OCI-LY3 (cell line): Measurements from ENCODE around the gene TRIM27.
A peak's percentile ranks its signal among the peaks of the same experiment; 100 is the strongest.

Experiments used
- H2AFZ ChIP-seq: fragments of 200-600, 300-600 bp; shearing (Covaris generic); 2 replicates; pipeline ENCODE4 v1.6.0; 2014; ENCODE audit warnings: antibody characterized with exemption, low read depth, low read length
- H3K27ac ChIP-seq: fragments of 200-600, 300-600 bp; sonication (generic); 2 replicates; pipeline ENCODE4 v1.5.1; 2014; ENCODE audit warnings: mild to moderate bottlenecking, low read length, moderate library complexity, mixed read lengths
- H3K27me3 ChIP-seq: fragments of 200-600, 300-600 bp; sonication (generic); 2 replicates; pipeline ENCODE4 v1.6.1; 2014; ENCODE audit warnings: low read depth, low read length, mixed read lengths
- H3K36me3 ChIP-seq: fragments of 200-600, 300-600 bp; sonication (generic); replicated peaks from 2 replicates; pipeline ENCODE3; 2014; ENCODE audit warnings: low read depth, low read length, mixed read lengths
- H3K4me1 ChIP-seq: fragments of 300-600, 200-600 bp; sonication (generic); 2 replicates; pipeline ENCODE4 v1.6.1; 2014; ENCODE audit warnings: low read length, mixed read lengths
- H3K4me2 ChIP-seq: fragments of 200-600, 300-600 bp; sonication (generic); 2 replicates; pipeline ENCODE4 v1.6.1; 2014; ENCODE audit warnings: low read length, mixed read lengths
- H3K4me3 ChIP-seq: fragments of 300-600, 200-600 bp; sonication (generic); 2 replicates; pipeline ENCODE4 v1.5.1; 2014; ENCODE audit warnings: antibody characterized with exemption, mild to moderate bottlenecking, low read length, moderate library complexity
- H3K79me2 ChIP-seq: fragments of 300-600, 200-600 bp; shearing (Covaris generic); 2 replicates; pipeline ENCODE4 v1.6.1; 2014; ENCODE audit warnings: mild to moderate bottlenecking, low read length, mixed read lengths
- H3K9ac ChIP-seq: fragments of 300-600, 200-600 bp; shearing (Covaris generic); 2 replicates; pipeline ENCODE4 v1.6.0; 2014; ENCODE audit warnings: mild to moderate bottlenecking, low read length, moderate library complexity
- H3K9me3 ChIP-seq: fragments of 200-600, 300-600 bp; shearing (Covaris generic); 2 replicates; pipeline ENCODE4 v1.6.1; 2014; ENCODE audit warnings: low read length, mixed read lengths; ENCODE audit not compliant: insufficient read depth
- H4K20me1 ChIP-seq: fragments of 200-600, 300-600 bp; sonication (generic); 2 replicates; pipeline ENCODE4 v1.6.1; 2016; ENCODE audit warnings: low read length, mixed read lengths; ENCODE audit not compliant: insufficient read depth
- EZH2phosphoT487 ChIP-seq: fragments of 200-600 bp; shearing (Covaris generic); IDR thresholded peaks from 2 replicates; pipeline ENCODE4 v1.6.1; 2018; ENCODE audit warnings: antibody characterized with exemption, mixed run types, low read depth
- TF ChIP-seq, protein P1 (sequence below): fragments of 200-600, 300-600 bp; sonication (generic); IDR thresholded peaks from 2 replicates; pipeline ENCODE4 v1.5.1; 2014; ENCODE audit warnings: antibody characterized with exemption, low read length, low read depth

TRIM27 gene

DNA sequence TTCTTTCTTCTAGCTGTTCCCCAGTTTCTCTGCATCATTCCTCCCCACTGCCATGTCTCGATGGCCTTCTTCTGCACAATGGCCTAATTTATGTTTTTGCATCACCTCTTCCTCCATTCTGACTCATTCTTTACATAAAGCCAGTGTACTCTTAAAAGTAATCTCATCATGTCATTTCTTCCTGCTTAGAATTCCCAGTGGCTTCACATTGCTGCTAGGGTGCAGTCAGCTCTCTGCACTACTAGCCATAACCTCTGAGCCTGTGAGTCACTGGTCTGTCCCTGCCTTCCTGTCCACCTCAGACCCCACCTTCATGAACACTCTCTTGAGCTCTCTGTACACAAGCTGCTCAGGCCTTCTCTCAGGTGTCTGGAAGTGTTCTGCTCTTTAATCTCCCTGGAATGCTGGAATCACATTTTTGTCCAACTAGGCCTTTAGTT is 24.1 kb upstream of the TRIM27 start:
- Histone ChIP-seq H3K79me2 (no peaks in the 10 kb centered on the region), H3K9ac (no peak overlapping the region), H3K9me3 (no peaks in the 10 kb centered on the region), H3K36me3 (no peaks in the 10 kb centered on the region), H3K4me3 (no peak overlapping the region), H3K27me3 (no peaks in the 10 kb centered on the region), H4K20me1 (no peaks in the 10 kb centered on the region), H3K4me1 (peaks cover 16% of the 10 kb centered on the region), H2AFZ (no peak overlapping the region), H3K27ac (no peak overlapping the region), H3K4me2 (no peak overlapping the region)
- TF ChIP-seq, protein P1, sequence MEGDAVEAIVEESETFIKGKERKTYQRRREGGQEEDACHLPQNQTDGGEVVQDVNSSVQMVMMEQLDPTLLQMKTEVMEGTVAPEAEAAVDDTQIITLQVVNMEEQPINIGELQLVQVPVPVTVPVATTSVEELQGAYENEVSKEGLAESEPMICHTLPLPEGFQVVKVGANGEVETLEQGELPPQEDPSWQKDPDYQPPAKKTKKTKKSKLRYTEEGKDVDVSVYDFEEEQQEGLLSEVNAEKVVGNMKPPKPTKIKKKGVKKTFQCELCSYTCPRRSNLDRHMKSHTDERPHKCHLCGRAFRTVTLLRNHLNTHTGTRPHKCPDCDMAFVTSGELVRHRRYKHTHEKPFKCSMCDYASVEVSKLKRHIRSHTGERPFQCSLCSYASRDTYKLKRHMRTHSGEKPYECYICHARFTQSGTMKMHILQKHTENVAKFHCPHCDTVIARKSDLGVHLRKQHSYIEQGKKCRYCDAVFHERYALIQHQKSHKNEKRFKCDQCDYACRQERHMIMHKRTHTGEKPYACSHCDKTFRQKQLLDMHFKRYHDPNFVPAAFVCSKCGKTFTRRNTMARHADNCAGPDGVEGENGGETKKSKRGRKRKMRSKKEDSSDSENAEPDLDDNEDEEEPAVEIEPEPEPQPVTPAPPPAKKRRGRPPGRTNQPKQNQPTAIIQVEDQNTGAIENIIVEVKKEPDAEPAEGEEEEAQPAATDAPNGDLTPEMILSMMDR, result no peak
- TF ChIP-seq EZH2phosphoT487, result no peak

DNA sequence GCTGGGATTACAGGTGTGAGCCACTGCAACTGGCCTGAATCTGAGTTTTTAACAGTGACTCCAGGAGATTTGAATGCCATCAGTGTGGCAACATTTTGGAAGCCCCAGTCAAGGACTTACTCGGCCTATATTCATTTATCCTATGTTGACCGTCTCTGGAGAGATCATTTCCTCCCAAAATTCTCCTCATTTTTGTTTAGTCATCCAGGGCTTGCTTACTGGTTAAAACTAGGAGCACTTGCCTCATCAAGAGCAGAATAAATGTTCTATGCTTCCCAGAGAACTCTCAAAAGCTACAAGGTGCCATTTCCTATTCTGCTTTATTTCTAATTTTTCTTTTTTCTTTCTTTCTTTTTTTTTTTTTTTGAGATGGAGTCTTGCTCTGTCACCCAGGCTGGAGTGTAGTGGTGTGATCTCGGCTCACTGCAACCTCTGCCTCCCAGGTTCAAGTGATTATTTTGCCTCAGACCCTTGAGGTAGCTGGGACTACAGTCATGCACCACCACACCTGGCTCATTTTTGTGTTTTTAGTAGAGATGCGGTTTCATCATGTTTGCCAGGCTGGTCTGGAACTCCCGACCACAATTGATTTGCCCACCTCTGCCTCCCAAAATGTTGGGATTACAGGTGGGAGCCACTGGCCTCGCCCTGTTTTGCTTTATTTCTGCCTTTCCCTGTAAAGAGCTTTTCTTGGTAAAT is 23.4 kb upstream of the TRIM27 start:
- H3K4me2 ChIP-seq, result no peak overlapping the region
- no peak overlapping the region for H3K9ac ChIP-seq
- no peaks in the 10 kb centered on the region for H3K27me3 ChIP-seq
- no peaks in the 10 kb centered on the region for H3K9me3 ChIP-seq
- no peak overlapping the region for H2AFZ ChIP-seq
- peaks cover 15% of the 10 kb centered on the region for H3K4me1 ChIP-seq
- no peak overlapping the region for H3K4me3 ChIP-seq
- H3K36me3 ChIP-seq, result no peaks in the 10 kb centered on the region
- H3K27ac ChIP-seq, result no peak overlapping the region
- no peaks in the 10 kb centered on the region for H4K20me1 ChIP-seq
- H3K79me2 ChIP-seq, result no peaks in the 10 kb centered on the region
- TF ChIP-seq EZH2phosphoT487, result no peak
- TF ChIP-seq, protein P1, result no peak

DNA sequence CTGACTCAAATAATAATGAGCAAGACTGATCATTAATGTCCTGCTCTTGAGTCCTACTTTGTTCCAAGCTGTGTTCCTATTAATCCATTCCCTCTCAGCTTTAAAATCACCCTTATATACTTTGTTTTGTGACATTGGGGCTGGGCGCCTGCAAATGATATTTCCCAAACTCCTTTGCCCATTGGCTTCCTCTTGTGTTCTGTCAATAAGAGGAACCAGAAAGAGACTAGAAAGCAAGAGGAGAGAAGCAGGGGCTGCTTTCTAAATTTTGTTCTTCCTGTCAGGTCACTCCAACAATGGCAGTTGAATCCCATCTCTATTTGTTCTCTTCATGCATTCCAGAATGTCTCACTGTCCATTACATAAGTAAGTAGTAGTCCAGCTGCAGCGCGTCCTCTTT is 21.6 kb upstream of the TRIM27 start:
- Histone ChIP-seq H2AFZ (no peak overlapping the region), H3K4me2 (peak overlapping the region; percentile 74)

DNA sequence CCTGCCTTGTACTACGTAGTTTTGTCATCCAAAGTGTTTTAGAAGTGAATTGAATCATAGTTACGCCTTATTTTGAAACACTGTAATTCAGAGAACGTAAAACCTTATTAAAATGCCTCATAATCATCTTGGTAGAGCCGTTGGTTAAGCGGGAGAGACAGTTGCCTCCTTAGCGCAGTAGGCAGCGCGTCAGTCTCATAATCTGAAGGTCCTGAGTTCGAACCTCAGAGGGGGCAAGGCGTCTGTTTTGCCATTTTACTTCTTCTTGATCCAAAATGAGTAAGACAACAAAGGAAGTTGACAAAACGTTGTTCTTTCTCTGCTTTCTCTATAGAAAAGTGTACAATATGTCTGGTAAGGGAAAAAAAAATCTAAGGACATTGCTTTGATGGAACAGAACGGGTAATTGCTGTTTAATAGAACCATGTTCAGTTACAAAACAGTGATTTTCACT is 20.7 kb upstream of the TRIM27 start:
- H3K27me3 ChIP-seq, result no peaks in the 10 kb centered on the region
- H3K4me2 ChIP-seq, result peak overlapping the region; percentile 91
- H3K9ac ChIP-seq, result peak overlapping the region; percentile 75
- H3K9me3 ChIP-seq, result no peaks in the 10 kb centered on the region
- peak overlapping the region; percentile 97 for H2AFZ ChIP-seq
- H3K4me1 ChIP-seq, result peaks cover 15% of the 10 kb centered on the region
- H3K4me3 ChIP-seq, result peak overlapping the region; percentile 98
- TF ChIP-seq EZH2phosphoT487, result no peak
- H3K36me3 ChIP-seq, result no peaks in the 10 kb centered on the region
- peak overlapping the region; percentile 61 for H3K27ac ChIP-seq
- H3K79me2 ChIP-seq, result no peaks in the 10 kb centered on the region
- no peaks in the 10 kb centered on the region for H4K20me1 ChIP-seq

More for the DNA sequence above, 21.6 kb upstream of the TRIM27 start:
- H3K36me3 ChIP-seq, result no peaks in the 10 kb centered on the region
- no peak overlapping the region for H3K27ac ChIP-seq
- no peak for TF ChIP-seq EZH2phosphoT487
- TF ChIP-seq, protein P1, result no peak
- H3K4me3 ChIP-seq, result peak overlapping the region; percentile 98
- H3K27me3 ChIP-seq, result no peaks in the 10 kb centered on the region
- H3K9me3 ChIP-seq, result no peaks in the 10 kb centered on the region
- no peak overlapping the region for H3K9ac ChIP-seq
- no peaks in the 10 kb centered on the region for H4K20me1 ChIP-seq
- no peaks in the 10 kb centered on the region for H3K79me2 ChIP-seq
- peaks cover 15% of the 10 kb centered on the region for H3K4me1 ChIP-seq
